Activated CD4-positive, alpha-beta T cell treated with anti-CD3 and anti-CD28 coated beads for 36 hours (primary cell): ENCODE measurements around the gene CLEC4F. TPM values are rescaled to one million over a fixed set of nuclear protein-coding genes. Genes with fewer than 3 reads are reported as not detected.

Experiments used
- ATAC-seq: fragments of 200-7000 bp; cut with Tn5 transposase; one replicate; pipeline ENCODE4 v1.10.0; 2021; ENCODE audit warnings: mild to moderate bottlenecking, moderate library complexity
- CTCF ChIA-PET: fragments of 350-600 bp; sonication (Branson Sonifier 250); formaldehyde crosslinking; loops from one replicate; lab custom pipeline; 2021; ENCODE audit warnings: antibody characterized with exemption; lab: Charles Lee
- POLR2A ChIA-PET: fragments of 350-600 bp; sonication (Branson Sonifier 250); formaldehyde crosslinking; loops from one replicate; lab custom pipeline; 2021; ENCODE audit warnings: antibody characterized with exemption, inconsistent platforms; lab: Charles Lee
- DNase-seq: peaks from one replicate; pipeline ENCODE4 v3.0.0-alpha.2; 2020
- H3K27ac Mint-ChIP-seq: one replicate; pipeline ENCODE4 v1.8.0; 2021; ENCODE audit warnings: mixed read lengths
- H3K27me3 Mint-ChIP-seq: one replicate; pipeline ENCODE4 v1.8.0; 2021; ENCODE audit warnings: mixed read lengths
- H3K36me3 Mint-ChIP-seq: one replicate; pipeline ENCODE4 v1.8.0; 2021; ENCODE audit warnings: low read depth, mixed read lengths
- H3K4me1 Mint-ChIP-seq: one replicate; pipeline ENCODE4 v1.8.0; 2021; ENCODE audit warnings: mixed read lengths
- H3K4me3 Mint-ChIP-seq: one replicate; pipeline ENCODE4 v1.8.0; 2021; ENCODE audit warnings: mild to moderate bottlenecking, moderate library complexity, mixed read lengths
- H3K9me3 Mint-ChIP-seq: one replicate; pipeline ENCODE4 v1.8.0; 2021; ENCODE audit warnings: low read depth, mixed read lengths
- intact Hi-C, 2 experiments: fragments of 100-400 bp; cut with DNase I in 1 of 2; cut with micrococcal nuclease in 1 of 2; formaldehyde crosslinking; loops; one replicate each; pipeline versions ENCODE4 v1.14.2 to v1.15.1; 2022 to 2024; cut with DNase I, micrococcal nuclease
- total RNA-seq, 2 experiments: library from RNA; stranded (reverse); gene quantifications; one replicate each; pipeline ENCODE4 v1.2.3, GENCODE V29; 2021

The CLEC4F gene
- total RNA-seq, result not detected

GRCh38 chr2:70820499-70820898 lies at the start of gene CLEC4F:
CLEC4F (minus strand) TSS chr2:70820599; CDS start chr2:70820523, 76 bp downstream.
- Mint-ChIP-seq H3K4me1 (peaks cover 9% of the 10 kb centered on the region), H3K4me3 (no peak within 1 kb of the TSS), H3K9me3 (no peaks in the 10 kb centered on the region), H3K27me3 (peaks cover 8% of the 10 kb centered on the region), H3K27ac (no peak within 1 kb of the TSS), H3K36me3 (no peaks in the 10 kb centered on the region)
- POLR2A ChIA-PET, result no interaction called here
- DNase-seq (no peak), ATAC-seq (no peak)
- intact Hi-C loops, result no loop called here
- CTCF ChIA-PET, result interaction anchor here (0.6 kb wide), 1 partner anchor 10 kb away, joined by 3 read pairs; no protein-coding TSS in a partner anchor

- no peaks in the 10 kb centered on the region for H3K36me3 Mint-ChIP-seq
- intact Hi-C loops, result no loop called here
- DNase-seq, result no peak
- CTCF ChIA-PET, result interaction anchor here (0.7 to 7.8 kb wide), 11 partner anchors 8 to 105 kb away, joined by 3 to 75 read pairs (median 5); partner anchors contain the start of gene FIGLA
- POLR2A ChIA-PET, result no interaction called here
- peaks cover 5% of the 10 kb centered on the region for H3K4me1 Mint-ChIP-seq
- ATAC-seq, result no peak
- no peaks in the 10 kb centered on the region for H3K9me3 Mint-ChIP-seq
- H3K27me3 Mint-ChIP-seq, result peaks cover 31% of the 10 kb centered on the region
- H3K4me3 Mint-ChIP-seq, result no peak overlapping the region
- no peak overlapping the region for H3K27ac Mint-ChIP-seq
Observed at GRCh38 chr2:70868970-70869369, 48.6 kb upstream of the CLEC4F start.

GRCh38 chr2:70861777-70862625 lies 41.6 kb upstream of the CLEC4F start:
- DNase-seq (peak; percentile 86), ATAC-seq (peak; percentile 89)
- H3K36me3 Mint-ChIP-seq, result no peaks in the 10 kb centered on the region
- H3K27ac Mint-ChIP-seq, result no peak overlapping the region
- POLR2A ChIA-PET, result interaction anchor here (0.6 kb wide), 1 partner anchor 591 kb away, joined by 3 read pairs; no protein-coding TSS in a partner anchor
- H3K9me3 Mint-ChIP-seq, result no peaks in the 10 kb centered on the region
- no peak overlapping the region for H3K4me3 Mint-ChIP-seq
- CTCF ChIA-PET, result interaction anchor here (0.6 to 5.7 kb wide), 16 partner anchors 9 to 469 kb away, joined by 3 to 45 read pairs (median 4); no protein-coding TSS in a partner anchor
- intact Hi-C loops, result loop anchor here (1.0 to 5.0 kb wide), 5 partner anchors 73 to 560 kb away; partner anchors contain the start of gene FAM136A (in 1 of the 2)
- peaks cover 2% of the 10 kb centered on the region for H3K4me1 Mint-ChIP-seq
- peaks cover 33% of the 10 kb centered on the region for H3K27me3 Mint-ChIP-seq

GRCh38 chr2:70855667-70856066 lies 35.3 kb upstream of the CLEC4F start:
- intact Hi-C loops, result no loop called here
- ChIA-PET CTCF (interaction anchor here (0.7 to 4.4 kb wide), 4 partner anchors 15 to 99 kb away, joined by 3 to 19 read pairs (median 4); partner anchors contain the start of gene FIGLA), POLR2A (no interaction called here)
- ATAC-seq (no peak), DNase-seq (no peak)
- Mint-ChIP-seq H3K4me1 (peaks cover 21% of the 10 kb centered on the region), H3K36me3 (no peaks in the 10 kb centered on the region), H3K4me3 (no peak overlapping the region), H3K9me3 (no peaks in the 10 kb centered on the region), H3K27ac (no peak overlapping the region), H3K27me3 (peaks cover 11% of the 10 kb centered on the region)

- Mint-ChIP-seq H3K9me3 (no peaks in the 10 kb centered on the region), H3K36me3 (no peaks in the 10 kb centered on the region), H3K4me1 (peaks cover 29% of the 10 kb centered on the region), H3K4me3 (no peak overlapping the region), H3K27ac (no peak overlapping the region), H3K27me3 (peaks cover 3% of the 10 kb centered on the region)
- intact Hi-C loops, result no loop called here
- POLR2A ChIA-PET, result no interaction called here
- no peak for ATAC-seq
- CTCF ChIA-PET, result interaction anchor here (1.1 kb wide), 1 partner anchor 64 kb away, joined by 3 read pairs; the partner anchor contains the start of gene FIGLA
- no peak for DNase-seq
Observed at GRCh38 chr2:70854411-70854810, 34.0 kb upstream of the CLEC4F start.

- intact Hi-C loops, result no loop called here
- H3K27me3 Mint-ChIP-seq, result peaks cover 2% of the 10 kb centered on the region
- no peaks in the 10 kb centered on the region for H3K9me3 Mint-ChIP-seq
- H3K27ac Mint-ChIP-seq, result no peak overlapping the region
- CTCF ChIA-PET, result interaction anchor here (0.8 to 1.9 kb wide), 7 partner anchors 9 to 67 kb away, joined by 3 to 12 read pairs (median 3); no protein-coding TSS in a partner anchor
- peaks cover 29% of the 10 kb centered on the region for H3K4me1 Mint-ChIP-seq
- no peaks in the 10 kb centered on the region for H3K36me3 Mint-ChIP-seq
- H3K4me3 Mint-ChIP-seq, result no peak overlapping the region
- DNase-seq, result no peak
- POLR2A ChIA-PET, result no interaction called here
- no peak for ATAC-seq
Observed at GRCh38 chr2:70852824-70853223, 32.4 kb upstream of the CLEC4F start.

- H3K36me3 Mint-ChIP-seq, result no peaks in the 10 kb centered on the region
- POLR2A ChIA-PET, result no interaction called here
- peaks cover 2% of the 10 kb centered on the region for H3K27me3 Mint-ChIP-seq
- H3K9me3 Mint-ChIP-seq, result no peaks in the 10 kb centered on the region
- peaks cover 29% of the 10 kb centered on the region for H3K4me1 Mint-ChIP-seq
- ATAC-seq (peak; percentile 99), DNase-seq (peak; percentile 59)
- CTCF ChIA-PET, result interaction anchor here (0.6 to 1.9 kb wide), 6 partner anchors 20 to 207 kb away, joined by 3 to 12 read pairs (median 3); no protein-coding TSS in a partner anchor
- peak overlapping the region; percentile 1 for H3K4me3 Mint-ChIP-seq
- H3K27ac Mint-ChIP-seq, result peak overlapping the region; percentile 85
- intact Hi-C loops, result loop anchor here in 1 of 2 experiments (1.0 kb wide), 2 partner anchors 27 to 83 kb away; partner anchors contain the start of gene ADD2
Observed at GRCh38 chr2:70851704-70852103, 31.3 kb upstream of the CLEC4F start.

- CTCF ChIA-PET, result interaction anchor here (0.6 to 2.1 kb wide), 4 partner anchors 9 to 597 kb away, joined by 3 to 7 read pairs (median 3); no protein-coding TSS in a partner anchor
- no peaks in the 10 kb centered on the region for H3K36me3 Mint-ChIP-seq
- H3K27ac Mint-ChIP-seq, result peak overlapping the region; percentile 55
- DNase-seq (no peak), ATAC-seq (no peak)
- no peaks in the 10 kb centered on the region for H3K9me3 Mint-ChIP-seq
- H3K4me3 Mint-ChIP-seq, result no peak overlapping the region
- POLR2A ChIA-PET, result no interaction called here
- intact Hi-C loops, result loop anchor here in 1 of 2 experiments (1.0 kb wide), 2 partner anchors 27 to 83 kb away; partner anchors contain the start of gene ADD2
- no peaks in the 10 kb centered on the region for H3K27me3 Mint-ChIP-seq
- peaks cover 29% of the 10 kb centered on the region for H3K4me1 Mint-ChIP-seq
Observed at GRCh38 chr2:70850925-70851324, 30.5 kb upstream of the CLEC4F start.

GRCh38 chr2:70842401-70842800 lies 22.0 kb upstream of the CLEC4F start:
- Mint-ChIP-seq H3K36me3 (no peaks in the 10 kb centered on the region), H3K4me1 (no peaks in the 10 kb centered on the region)
- CTCF ChIA-PET, result interaction anchor here (0.6 to 0.7 kb wide), 2 partner anchors 11 to 105 kb away, joined by 3 to 4 read pairs; no protein-coding TSS in a partner anchor

GRCh38 chr2:70837980-70838925 lies 17.9 kb upstream of the CLEC4F start:
- ATAC-seq, result no peak
- H3K36me3 Mint-ChIP-seq, result no peaks in the 10 kb centered on the region
- H3K4me3 Mint-ChIP-seq, result no peak overlapping the region
- ChIA-PET CTCF (interaction anchor here (1.7 kb wide), 1 partner anchor 12 kb away, joined by 6 read pairs; no protein-coding TSS in a partner anchor), POLR2A (no interaction called here)
- DNase-seq, result no peak
- no peaks in the 10 kb centered on the region for H3K4me1 Mint-ChIP-seq
- H3K9me3 Mint-ChIP-seq, result no peaks in the 10 kb centered on the region
- no peak overlapping the region for H3K27ac Mint-ChIP-seq
- intact Hi-C loops, result no loop called here
- peaks cover 6% of the 10 kb centered on the region for H3K27me3 Mint-ChIP-seq

More at GRCh38 chr2:70842401-70842800, 22.0 kb upstream of the CLEC4F start:
- ATAC-seq (no peak), DNase-seq (no peak)
- Mint-ChIP-seq H3K4me3 (no peak overlapping the region), H3K27me3 (peaks cover 6% of the 10 kb centered on the region), H3K27ac (no peak overlapping the region), H3K9me3 (no peaks in the 10 kb centered on the region)
- intact Hi-C loops, result no loop called here
- POLR2A ChIA-PET, result no interaction called here
